Measurements from ENCODE around the gene MINDY4. TPM values are rescaled to one million over a fixed set of nuclear protein-coding genes. Genes with fewer than 3 reads are reported as not detected.

Gene MINDY4
- total and polyA plus RNA-seq, 9 donors, result 6.9 to 30.3 (median 18.2) TPM

- DNase-seq, result no peak
Observed at GRCh38 chr7:30935569-30935877, 164.3 kb downstream of the MINDY4 start.

GRCh38 chr7:30936650-30937245 is 165.5 kb downstream of the MINDY4 start:
- Histone ChIP-seq H3K27ac (no peak overlapping the region), H3K27me3 (no peaks in the 10 kb centered on the region), H3K4me1 (ENCODE audit: insufficient read depth) (peaks cover 4% of the 10 kb centered on the region), H3K4me3 (no peak overlapping the region), H3K9me3 (no peaks in the 10 kb centered on the region), H3K36me3 (no peaks in the 10 kb centered on the region)
- TF ChIP-seq POLR2A (IDR thresholded peaks at IDR 0.05) (no peak), EP300 (IDR thresholded peaks at IDR 0.05) (no peak)
- TF ChIP-seq, protein P1, sequence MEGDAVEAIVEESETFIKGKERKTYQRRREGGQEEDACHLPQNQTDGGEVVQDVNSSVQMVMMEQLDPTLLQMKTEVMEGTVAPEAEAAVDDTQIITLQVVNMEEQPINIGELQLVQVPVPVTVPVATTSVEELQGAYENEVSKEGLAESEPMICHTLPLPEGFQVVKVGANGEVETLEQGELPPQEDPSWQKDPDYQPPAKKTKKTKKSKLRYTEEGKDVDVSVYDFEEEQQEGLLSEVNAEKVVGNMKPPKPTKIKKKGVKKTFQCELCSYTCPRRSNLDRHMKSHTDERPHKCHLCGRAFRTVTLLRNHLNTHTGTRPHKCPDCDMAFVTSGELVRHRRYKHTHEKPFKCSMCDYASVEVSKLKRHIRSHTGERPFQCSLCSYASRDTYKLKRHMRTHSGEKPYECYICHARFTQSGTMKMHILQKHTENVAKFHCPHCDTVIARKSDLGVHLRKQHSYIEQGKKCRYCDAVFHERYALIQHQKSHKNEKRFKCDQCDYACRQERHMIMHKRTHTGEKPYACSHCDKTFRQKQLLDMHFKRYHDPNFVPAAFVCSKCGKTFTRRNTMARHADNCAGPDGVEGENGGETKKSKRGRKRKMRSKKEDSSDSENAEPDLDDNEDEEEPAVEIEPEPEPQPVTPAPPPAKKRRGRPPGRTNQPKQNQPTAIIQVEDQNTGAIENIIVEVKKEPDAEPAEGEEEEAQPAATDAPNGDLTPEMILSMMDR (IDR thresholded peaks at IDR 0.05), result no peak
- DNase-seq, result no peak
- intact Hi-C loops (cut with DNase I), result no loop called here

More at GRCh38 chr7:30935569-30935877, 164.3 kb downstream of the MINDY4 start:
- H3K36me3 ChIP-seq, result no peaks in the 10 kb centered on the region
- no peak overlapping the region for H3K4me3 ChIP-seq
- no peak overlapping the region for H3K27ac ChIP-seq
- TF ChIP-seq EP300 (IDR thresholded peaks at IDR 0.05) (no peak), POLR2A (IDR thresholded peaks at IDR 0.05) (no peak)
- TF ChIP-seq, protein P1 (IDR thresholded peaks at IDR 0.05), result no peak
- 73 to 75% (median 73%) methylated on average over 3 of the region's 3 CpGs for WGBS, 3 donors
- H3K27me3 ChIP-seq, result no peaks in the 10 kb centered on the region
- peaks cover 6% of the 10 kb centered on the region for H3K4me1 ChIP-seq (ENCODE audit: insufficient read depth)
- H3K9me3 ChIP-seq, result no peaks in the 10 kb centered on the region
- intact Hi-C loops (cut with DNase I), result no loop called here

- intact Hi-C loops (cut with DNase I), result no loop called here
Observed at GRCh38 chr7:30937416-30937815, 166.2 kb downstream of the MINDY4 start.

DNA sequence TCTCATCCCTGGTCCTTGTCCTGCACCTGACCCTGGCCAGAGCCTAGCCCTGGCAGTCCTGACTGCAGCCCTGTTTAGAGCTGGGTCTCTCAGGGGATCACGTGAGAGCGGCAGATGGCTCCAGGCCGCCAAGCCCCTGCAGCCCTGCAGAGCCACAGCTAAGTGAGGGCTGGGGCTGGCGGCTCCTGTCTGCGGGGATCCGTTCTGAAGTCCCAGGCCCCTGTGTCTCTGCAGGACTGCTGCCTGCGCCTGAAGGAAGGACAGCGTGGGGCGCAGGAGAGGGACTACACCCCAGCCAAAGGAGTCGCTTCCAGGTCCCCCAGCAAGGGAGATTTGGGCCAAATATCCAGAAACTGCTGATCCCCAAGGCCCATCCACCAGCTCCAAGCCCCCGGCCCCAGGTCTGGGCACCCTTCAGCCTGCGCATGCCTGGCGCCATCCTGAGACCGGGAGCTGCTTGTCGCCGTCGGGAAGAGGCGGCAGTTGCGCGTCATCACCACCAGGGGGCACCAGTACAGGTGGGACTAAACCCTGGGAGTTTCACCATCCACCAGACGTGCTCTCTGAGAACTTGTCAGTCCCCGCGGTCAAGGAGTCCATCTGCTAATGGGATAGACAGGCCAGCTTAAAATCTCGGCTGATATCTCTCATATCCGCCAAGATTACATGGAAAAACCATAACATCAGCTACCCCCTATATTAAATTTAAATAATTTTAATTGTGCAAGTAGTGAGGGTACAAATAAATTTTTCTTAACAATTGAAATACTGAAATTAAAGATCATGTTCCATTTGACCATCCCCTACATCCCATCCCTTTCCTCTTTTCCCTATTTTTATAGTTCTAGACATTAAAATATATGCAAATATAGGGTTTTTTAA is 167.5 kb downstream of the MINDY4 start:
- no peaks in the 10 kb centered on the region for H3K9me3 ChIP-seq
- no peak overlapping the region for H3K4me3 ChIP-seq
- WGBS, 3 donors, result 8 to 11% (median 9%) methylated on average over 21 to 25 of the region's 25 CpGs
- no peak overlapping the region for H3K27ac ChIP-seq
- peaks cover 4% of the 10 kb centered on the region for H3K4me1 ChIP-seq (ENCODE audit: insufficient read depth)
- DNase-seq, result peak; percentile 67 to 85 (median 78)
- TF ChIP-seq POLR2A (IDR thresholded peaks at IDR 0.05), result no peak
- TF ChIP-seq, protein P1 (IDR thresholded peaks at IDR 0.05), result peak; percentile 67 to 76 (median 67)
- H3K27me3 ChIP-seq, result no peaks in the 10 kb centered on the region
- intact Hi-C loops (cut with DNase I), result no loop called here
- no peaks in the 10 kb centered on the region for H3K36me3 ChIP-seq

More at GRCh38 chr7:30937416-30937815, 166.2 kb downstream of the MINDY4 start:
- 35 to 58% (median 54%) methylated on average over 3 of the region's 3 CpGs for WGBS, 3 donors
- no peak overlapping the region for H3K4me3 ChIP-seq
- H3K27me3 ChIP-seq, result no peaks in the 10 kb centered on the region
- peaks cover 4% of the 10 kb centered on the region for H3K4me1 ChIP-seq (ENCODE audit: insufficient read depth)
- no peaks in the 10 kb centered on the region for H3K36me3 ChIP-seq
- no peaks in the 10 kb centered on the region for H3K9me3 ChIP-seq
- DNase-seq, result no peak
- TF ChIP-seq, protein P1 (IDR thresholded peaks at IDR 0.05), result no peak
- TF ChIP-seq POLR2A (IDR thresholded peaks at IDR 0.05), result no peak
- TF ChIP-seq EP300 (IDR thresholded peaks at IDR 0.05), result no peak
- no peak overlapping the region for H3K27ac ChIP-seq
